Adipose tissue (tissue), 3 donors: Measurements from ENCODE around the gene CAMTA1. TPM values are rescaled to one million over a fixed set of nuclear protein-coding genes. Genes with fewer than 3 reads are reported as not detected.

Experiments used
- H3K27ac ChIP-seq: one replicate; pipeline ENCODE4 v1.5.1; 2013; ENCODE audit warnings: low read depth, low read length
- WGBS, 3 donors: extraction: QIAGEN DNeasy Blood & Tissue Kit; methylation state at CpG; one replicate each; pipeline ENCODE4 v1.1.7; 2013; 5-methylcytosine and 5-hydroxymethylcytosine counted together
- polyA plus RNA-seq, 3 donors: library from polyadenylated mRNA; stranded (reverse); fragments of 200-250 nt; gene quantifications; one replicate each; pipeline ENCODE4 v1.2.3, GENCODE V29; 2013
- donor health status: healthy with polysubstance abuse.
- donor health status: Bipolar disorder and iron deficiency.
- donor health status: healthy.

Gene CAMTA1
- polyA plus RNA-seq, 3 donors = 25.7 to 111 (median 60.2) TPM

DNA sequence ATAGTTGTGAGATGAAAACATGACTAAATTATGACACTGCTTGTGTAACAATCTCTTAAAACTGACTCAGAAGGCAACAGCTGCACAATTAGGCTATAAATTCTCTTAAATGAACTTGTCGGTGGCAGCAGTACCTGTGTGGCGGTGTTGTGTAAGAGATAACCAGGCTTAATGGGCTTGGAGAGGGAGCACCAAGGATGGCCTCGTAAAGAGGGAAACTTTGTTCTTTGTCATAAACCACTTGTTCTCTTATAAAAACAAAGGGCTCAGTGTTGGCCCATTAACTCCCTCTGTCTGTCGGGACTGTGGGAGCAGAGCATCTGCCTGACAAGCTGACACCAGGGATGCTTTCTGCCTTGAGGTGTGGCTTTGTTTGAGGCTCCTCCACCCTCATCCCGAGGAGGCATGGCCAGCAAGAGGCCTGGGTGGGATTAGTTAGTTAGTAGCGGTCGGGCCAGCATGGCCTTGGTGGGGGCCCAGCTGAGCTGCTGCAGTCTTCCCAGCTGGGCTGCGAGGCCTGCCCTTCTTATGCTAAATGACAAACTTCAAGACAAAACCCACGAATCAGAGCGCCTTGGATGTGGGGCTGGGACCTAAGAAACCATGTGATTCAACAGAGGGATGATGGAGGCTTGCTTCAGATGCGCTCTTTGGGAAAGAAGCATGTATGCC lies 171.4 kb downstream of the CAMTA1 start:
- 83 to 84% (median 83%) methylated on average over 11 of the region's 11 CpGs for WGBS, 3 donors
- no peak overlapping the region for H3K27ac ChIP-seq

DNA sequence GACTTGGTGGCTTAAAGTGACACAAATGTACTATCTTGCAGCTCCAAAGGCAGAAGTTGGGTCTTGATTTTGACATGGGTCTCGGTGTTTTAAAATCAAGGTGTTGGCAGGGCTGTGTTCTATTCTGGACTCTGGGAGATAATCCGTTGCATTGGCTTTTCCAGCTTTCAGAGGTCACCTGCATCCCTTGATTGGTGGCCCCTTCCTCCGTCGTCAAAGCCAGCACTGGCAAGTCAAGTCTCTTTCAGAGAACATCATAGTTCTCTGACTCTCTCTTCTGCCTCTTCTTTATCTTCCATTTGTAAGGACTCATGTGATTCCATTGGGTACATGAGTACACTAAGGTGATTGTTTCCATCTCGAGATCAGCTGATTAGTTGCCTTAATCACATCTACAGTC lies 172.1 kb downstream of the CAMTA1 start:
- 89 to 98% (median 92%) methylated on average over 5 of the region's 5 CpGs for whole genome bisulfite sequencing, 3 donors
- H3K27ac ChIP-seq = no peak overlapping the region

DNA sequence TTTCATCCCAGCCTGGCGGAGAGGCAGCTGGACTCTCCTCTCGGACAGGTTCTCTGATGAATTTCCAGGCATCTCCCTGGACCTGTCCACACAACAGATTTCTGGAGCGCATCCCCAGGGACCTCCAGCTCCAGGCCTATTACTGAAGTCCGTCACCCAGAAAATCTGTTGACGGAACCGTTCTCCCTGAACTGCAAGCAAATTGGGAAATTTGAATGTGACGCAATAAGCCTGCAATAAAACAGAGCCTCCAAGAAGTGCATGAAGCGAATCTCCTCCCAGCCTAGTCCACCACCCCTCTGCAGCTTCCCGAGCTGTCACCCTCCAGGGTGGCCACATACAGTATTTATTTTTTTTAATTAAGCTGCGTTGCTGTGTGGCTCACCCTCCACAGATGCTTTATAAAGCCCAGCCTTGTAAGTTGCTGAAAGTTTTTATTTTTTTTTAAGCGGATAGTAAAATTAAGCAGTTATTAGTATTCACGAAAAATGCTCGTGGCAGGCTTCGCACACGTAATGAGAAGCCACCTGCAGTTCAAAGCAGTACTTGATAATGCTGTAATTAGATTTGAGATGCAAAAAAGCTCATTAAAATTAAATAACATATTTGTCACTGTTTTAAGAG lies 173.3 kb downstream of the CAMTA1 start:
- 78 to 92% (median 78%) methylated on average over 15 of the region's 15 CpGs for WGBS, 3 donors
- no peak overlapping the region for H3K27ac ChIP-seq

DNA sequence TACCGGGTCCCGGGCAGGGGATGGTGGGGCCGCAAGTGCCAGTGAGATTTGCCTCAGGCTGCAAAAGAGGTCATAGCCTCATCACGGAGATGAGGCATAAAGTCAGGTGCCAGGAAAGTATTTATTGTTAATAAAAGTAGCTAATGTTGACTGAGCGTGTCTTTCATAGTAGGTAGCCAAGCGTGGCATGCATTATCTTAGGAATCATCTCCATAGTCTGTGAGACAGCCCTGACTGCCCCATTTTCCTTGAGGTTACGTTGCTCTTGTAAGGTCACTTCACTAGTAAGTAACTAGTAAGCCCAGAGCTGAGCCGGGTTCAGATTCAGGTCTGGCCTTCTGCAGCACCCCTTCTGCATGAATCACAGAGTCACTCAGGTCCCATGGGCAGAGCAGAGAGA lies 174.2 kb downstream of the CAMTA1 start:
- no peak overlapping the region for H3K27ac ChIP-seq
- WGBS, 3 donors = 93 to 96% (median 95%) methylated on average over 8 of the region's 8 CpGs

DNA sequence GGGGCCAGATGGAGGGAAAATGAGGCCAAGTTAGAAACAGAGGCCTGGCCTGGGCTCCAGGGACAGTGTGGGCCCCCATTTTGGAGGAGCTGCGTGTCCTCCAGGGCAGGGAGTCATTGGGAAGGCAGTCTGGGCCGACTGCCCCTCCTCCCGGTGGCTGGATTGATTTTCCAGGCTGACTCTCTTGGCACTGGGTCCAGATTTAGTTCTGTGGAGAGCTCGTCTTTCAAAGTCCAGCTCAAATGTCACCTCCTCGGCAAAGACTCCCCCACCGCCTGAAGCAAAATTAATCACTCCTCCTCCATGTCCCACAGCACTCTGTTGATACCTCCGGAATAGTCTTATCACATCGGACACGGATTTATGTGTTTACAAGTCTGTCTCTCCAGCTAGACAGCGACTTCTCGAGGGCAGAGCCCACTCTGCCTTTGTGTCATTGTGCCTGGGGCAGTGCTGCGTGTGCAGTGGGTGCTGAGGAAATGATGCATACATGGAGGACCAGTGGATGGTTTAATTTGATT lies 175.1 kb downstream of the CAMTA1 start:
- 17 to 45% (median 36%) methylated on average over 12 of the region's 12 CpGs for WGBS, 3 donors
- no peak overlapping the region for H3K27ac ChIP-seq

DNA sequence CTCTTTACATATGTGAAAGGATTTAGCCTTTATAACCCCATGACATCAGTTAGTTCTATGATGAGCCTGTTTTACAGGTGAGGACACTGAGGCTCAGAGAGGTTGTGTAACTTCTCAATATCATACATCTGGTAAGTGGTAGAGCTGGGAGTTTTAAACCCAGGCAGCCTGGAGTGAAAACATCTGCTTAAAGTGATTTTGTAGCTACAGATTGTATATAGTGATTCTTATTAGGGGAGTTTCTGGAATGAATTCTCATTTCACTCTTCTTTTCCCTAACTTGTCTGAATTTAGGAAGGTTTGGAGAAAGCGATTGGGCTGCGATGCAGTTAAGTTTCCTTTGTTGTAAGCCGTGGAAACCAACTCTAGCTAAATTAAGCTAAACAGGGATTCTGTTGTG lies 175.6 kb downstream of the CAMTA1 start:
- H3K27ac ChIP-seq = no peak overlapping the region
- WGBS, 3 donors = 73 to 83% (median 82%) methylated on average over 3 of the region's 3 CpGs

DNA sequence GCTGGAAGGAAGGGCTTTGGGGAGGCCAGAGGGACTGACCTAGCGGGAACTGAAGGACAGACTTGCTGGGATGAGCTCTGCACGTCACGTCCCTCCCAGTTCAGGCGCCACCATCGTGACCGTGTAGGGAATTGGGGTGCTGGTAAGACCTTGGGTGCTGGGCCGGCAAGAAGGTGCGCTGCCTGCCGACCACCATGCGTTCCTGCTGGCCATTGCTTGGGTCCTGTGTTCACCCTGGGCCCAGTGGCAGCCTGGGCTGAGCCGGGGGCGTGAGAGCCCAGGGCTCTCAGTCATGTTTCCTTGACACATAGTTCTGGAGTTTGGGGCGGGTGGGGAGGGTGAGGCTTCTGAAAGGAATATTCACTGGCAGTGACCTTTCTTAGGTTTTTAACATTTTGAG lies 176.0 kb downstream of the CAMTA1 start:
- 82 to 91% (median 88%) methylated on average over 13 of the region's 13 CpGs for WGBS, 3 donors
- no peak overlapping the region for H3K27ac ChIP-seq

DNA sequence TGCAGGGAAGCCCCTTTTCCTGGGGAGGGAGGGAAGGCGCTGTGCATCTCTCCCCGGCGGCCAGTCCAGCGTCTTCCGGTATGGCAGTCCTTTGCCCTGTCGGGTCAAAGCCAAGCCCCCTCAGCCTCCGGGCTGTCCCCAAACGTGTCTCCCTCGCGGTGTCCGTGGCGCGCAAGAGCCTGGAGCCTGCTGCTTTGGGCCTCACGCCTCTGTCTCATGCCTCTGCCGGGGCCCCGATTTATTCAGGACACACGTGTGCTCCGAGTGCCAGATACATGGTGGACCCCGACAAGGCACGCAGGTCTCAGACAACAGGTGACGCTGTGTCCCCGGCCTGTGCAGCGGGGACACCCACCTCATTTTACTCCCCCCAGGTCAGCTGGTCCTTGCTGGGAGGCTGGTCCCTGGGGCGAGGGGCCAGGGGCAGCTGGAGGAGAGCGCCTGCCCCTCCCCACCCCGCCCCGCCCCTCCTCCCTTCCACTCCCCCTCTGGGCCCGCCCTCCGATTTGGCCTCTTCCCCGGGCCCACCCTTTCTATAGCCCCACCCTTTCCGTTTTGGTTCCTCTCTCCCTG lies 176.7 kb downstream of the CAMTA1 start:
- 18 to 20% (median 19%) methylated on average over 25 to 30 of the region's 31 CpGs for WGBS, 3 donors
- H3K27ac ChIP-seq = no peak overlapping the region

DNA sequence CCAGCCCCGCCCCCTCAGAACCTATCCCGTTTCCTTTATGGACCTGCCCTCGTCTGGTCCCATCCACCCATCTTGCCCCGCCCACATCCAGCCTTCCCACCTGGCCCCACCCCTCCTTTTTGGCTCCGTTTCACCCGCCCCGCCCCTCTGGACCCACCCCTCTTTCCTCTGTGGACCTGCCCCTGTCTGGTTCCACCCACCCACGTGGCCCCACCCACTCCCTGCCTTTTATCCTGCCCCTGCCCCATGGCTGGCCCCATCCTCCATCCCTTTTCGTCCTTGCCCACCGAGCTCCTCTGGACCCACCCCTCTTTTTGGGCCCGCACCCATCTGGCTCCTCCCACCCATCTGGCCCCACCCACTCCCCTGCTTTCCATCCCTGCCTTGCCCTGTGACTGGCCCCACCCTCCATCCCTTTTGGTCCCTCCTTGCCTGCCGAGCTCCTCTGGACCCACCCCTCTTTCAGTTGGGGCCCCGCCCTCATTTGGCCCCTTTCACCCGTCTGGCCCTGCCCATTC lies 177.3 kb downstream of the CAMTA1 start:
- 0 to 5% (median 4%) methylated on average over 13 to 14 of the region's 14 CpGs for WGBS, 3 donors
- H3K27ac ChIP-seq = no peak overlapping the region

DNA sequence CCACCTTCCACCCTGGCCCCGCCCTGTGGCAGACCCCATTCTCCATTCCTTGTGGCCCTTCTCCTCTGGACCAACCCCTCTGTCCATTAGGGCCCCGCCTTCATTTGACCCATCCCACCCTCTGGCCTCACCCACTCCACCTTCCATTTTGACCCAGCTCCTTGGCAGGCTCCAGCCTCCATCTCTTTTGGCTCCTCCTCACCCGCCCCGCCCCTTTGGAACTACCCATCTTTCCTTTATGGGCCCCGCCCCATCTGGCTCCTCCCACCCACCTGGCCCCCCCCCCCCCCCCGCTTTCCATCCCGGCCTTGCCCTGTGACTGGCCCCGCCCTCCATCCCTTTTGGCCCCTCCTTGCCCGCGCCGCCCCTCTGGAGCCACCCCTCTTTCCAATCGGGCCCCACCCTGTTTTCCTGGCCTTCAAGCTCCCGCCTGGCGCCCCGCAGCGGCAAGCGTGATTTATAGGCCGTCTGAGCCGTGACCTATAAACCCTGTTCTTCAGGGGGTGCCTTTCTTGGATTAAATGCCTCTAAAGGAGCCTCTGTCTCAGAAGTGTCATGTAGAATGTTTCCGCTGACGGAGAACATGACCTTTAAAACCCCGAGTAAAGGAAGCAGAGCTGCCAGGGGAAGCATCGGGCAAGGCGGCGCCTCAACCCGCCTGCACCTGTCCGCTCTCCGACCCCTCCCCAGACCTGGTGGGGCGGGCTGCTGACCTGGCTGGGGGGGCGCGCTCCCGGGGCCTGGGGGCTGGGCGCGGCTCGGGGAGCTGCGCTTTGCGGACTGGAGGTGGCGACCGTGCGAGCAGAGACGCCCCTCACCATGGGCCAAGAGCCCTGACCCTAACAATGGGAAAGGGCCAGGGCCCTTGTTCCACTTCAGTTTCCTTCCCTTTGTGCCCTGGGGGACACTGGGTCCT lies 178.0 kb downstream of the CAMTA1 start:
- H3K27ac ChIP-seq = no peak overlapping the region
- WGBS, 3 donors = 10 to 12% (median 12%) methylated on average over 38 to 41 of the region's 41 CpGs

DNA sequence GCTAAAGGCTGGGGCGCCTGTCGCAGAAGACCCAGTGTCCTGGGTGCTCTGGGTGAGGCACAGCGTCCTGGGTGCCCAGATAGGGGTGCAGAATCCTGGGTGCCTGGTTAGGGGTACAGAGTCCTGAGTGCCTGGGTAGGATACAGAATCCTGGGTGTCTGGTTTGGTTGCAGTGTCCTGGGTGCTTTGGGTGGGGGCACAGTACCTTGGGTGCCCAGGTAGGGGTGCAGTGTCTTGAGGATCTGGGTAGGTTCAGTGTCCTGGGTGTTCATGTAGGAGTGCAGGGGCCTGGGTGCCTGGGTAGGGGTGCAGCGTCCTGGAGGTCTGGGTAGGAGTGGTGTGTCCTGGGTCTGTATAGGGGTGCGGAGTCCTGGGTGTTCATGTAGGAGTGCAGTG lies 178.7 kb downstream of the CAMTA1 start:
- no peak overlapping the region for H3K27ac ChIP-seq

DNA sequence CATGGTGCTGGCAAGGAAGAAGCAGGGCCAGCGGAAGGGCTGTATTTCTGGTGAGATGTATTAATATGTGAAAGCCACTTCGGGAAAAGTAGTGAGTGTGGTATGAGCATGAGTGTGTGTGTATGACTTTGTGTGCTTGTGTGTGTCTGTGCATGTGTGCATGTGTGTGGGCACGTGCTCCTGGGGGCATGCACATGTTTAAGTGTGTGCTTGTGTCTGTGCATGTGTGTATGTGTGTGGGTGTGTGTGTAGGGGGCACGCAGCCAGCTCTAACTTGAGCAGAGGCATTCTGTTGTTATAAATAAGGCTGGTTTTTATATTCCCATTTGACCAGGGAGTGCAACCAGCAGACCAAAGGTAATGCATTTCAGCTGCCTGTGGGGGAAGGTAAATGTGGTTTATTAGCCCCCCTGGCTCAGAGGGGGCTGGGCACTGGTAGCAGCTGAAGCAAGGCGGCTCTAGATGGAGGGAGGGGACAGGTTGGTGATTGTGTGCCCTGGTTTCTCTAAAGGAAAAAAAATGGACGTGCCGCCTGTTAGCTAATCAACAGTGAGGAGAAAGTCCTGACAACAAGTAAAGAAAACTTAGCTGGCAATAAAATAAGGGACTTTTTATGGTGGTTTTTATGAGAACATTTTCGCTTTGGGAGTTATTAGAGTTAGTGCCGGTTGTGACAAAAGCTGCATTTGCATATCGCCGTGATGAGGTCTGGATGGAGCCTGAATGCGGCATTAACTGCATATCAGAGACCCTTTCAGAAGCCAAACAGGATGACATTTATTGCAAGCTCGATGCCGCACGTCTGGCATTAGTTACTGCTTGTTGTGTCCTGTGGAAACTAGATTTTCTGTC lies 180.1 kb downstream of the CAMTA1 start:
- no peak overlapping the region for H3K27ac ChIP-seq
- 63 to 75% (median 63%) methylated on average over 15 of the region's 15 CpGs for WGBS, 3 donors

More for the DNA sequence above, 178.7 kb downstream of the CAMTA1 start:
- WGBS, 3 donors = 81 to 87% (median 85%) methylated on average over 5 of the region's 5 CpGs

DNA sequence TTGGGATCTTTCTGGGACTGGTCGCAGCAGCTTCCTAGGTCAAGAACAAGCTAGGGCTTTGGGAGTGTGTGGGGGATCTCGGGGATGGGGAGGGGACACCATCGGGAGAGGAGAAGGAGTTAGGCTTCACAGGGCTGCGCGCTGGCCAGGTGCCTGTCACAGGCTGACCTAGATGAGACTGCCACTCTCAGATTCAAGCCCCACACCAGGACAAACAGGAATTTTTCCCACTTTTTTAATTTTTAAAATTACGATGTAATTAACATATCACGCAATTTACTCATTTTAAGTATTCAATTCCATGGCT lies 180.6 kb downstream of the CAMTA1 start:
- no peak overlapping the region for H3K27ac ChIP-seq
- WGBS, 3 donors = 75 to 88% (median 82%) methylated on average over 7 of the region's 7 CpGs

DNA sequence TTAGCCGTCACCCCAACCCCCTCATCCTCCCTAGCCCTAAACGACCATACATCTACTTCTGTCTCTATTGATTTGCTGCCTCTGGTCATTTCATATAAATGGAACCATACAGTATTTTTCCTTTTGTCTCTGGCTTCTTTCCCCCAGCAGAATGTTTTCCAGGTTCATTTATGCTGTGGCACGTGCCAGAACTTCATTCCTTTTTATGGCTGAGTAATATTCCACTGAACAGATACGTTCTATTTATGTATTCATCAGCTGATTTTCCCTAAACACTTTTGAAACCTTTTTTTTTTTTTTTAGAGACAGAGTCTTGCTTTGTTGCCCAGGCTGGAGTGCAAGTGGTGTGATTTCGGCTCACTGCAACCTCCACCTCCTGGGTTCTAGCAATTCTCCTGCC lies 181.1 kb downstream of the CAMTA1 start:
- no peak overlapping the region for H3K27ac ChIP-seq
- WGBS, 3 donors = 73 to 96% (median 88%) methylated on average over 5 of the region's 5 CpGs

DNA sequence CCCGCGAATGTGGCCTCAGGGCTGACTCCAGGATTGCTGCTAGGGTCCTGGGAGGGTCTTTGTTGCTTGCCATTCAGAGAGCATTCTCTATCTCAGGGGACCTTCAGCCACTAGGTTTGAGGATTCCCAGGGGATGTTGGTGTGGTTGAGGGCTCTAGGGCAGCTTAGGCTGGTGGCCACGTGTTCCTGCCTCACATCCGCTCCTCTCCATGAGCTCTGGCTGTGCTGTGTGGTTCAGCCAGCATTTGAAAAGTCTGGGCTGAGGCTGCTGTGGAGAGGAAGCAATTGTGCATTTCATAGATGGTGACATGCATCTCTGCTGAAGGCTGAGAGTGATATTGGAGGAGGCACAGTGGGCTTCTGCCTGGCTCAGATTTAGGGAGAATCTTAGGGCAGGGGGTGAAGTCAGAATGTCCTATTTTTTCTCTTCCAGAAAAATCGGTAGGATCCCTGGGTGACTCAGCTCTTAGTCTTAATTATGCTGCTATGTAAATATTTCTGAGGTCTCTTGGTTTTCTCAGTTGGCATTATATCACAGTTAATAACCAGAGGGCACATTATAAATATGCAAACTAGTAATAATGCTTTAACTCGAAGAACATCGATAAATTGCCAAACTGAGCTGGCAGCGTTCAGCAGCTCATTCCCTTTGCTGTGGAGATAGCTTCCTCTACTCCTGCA lies 182.3 kb downstream of the CAMTA1 start:
- 62 to 75% (median 65%) methylated on average over 8 of the region's 8 CpGs for WGBS, 3 donors
- H3K27ac ChIP-seq = no peak overlapping the region

DNA sequence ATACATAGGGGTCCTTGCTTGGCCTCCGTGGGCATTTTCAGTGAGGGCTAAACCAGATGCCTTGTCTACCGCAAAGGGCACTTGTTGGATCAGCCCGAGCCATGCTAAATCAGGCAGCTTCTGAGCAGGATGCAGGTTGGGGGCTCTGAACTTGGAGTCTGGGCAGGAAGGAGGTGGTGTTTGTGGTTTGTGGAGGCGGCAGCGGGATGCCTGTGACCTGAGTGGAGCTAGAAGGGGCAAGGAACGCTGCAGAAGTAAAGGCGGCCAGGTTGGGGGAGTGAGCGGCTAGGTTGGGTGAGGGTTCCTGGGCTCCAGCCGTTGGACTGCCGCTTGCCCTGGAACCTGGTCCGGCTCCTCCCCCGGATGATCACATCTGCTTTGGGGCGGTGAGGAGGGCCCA lies 183.9 kb downstream of the CAMTA1 start:
- no peak overlapping the region for H3K27ac ChIP-seq
- WGBS, 3 donors = 55 to 80% (median 64%) methylated on average over 13 of the region's 13 CpGs

DNA sequence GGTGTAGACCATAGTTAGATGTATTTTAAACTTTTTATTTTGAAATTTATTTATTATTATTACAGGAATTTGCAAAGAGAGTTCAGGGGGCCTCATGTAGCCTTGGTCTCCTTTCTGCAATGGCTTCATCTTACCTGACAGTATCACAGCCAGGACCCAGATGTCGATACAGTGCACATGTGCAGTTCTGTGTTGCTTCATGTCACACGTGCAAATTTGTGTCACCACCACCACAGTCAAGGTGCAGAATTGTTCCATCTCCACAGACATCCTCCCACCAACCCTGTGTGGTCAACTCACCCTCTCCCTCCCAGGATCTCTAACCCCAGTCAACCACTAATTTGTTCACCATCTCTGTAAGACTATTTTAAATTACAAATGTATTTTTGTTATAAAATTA lies 184.5 kb downstream of the CAMTA1 start:
- H3K27ac ChIP-seq = no peak overlapping the region
- 77 to 80% (median 78%) methylated on average over 2 of the region's 2 CpGs for WGBS, 3 donors
